IPS-18c (cell line): ENCODE data around the gene UBN1.

Experiments used
- H3K4me3 ChIP-seq: 2 replicates; pipeline ENCODE4 v1.7.0; 2013; ENCODE audit warnings: low read depth, mild to moderate bottlenecking, low read length, moderate library complexity; ENCODE audit not compliant: insufficient read depth
- H3K9me3 ChIP-seq: one replicate; pipeline ENCODE4 v1.6.1; 2013; ENCODE audit warnings: mild to moderate bottlenecking, low read length, moderate library complexity; ENCODE audit not compliant: control insufficient read depth, insufficient read depth

UBN1 gene

GRCh38 chr16:4910828-4911227 is 63.5 kb downstream of the UBN1 start:
- no peak overlapping the region for H3K4me3 ChIP-seq
- no peaks in the 10 kb centered on the region for H3K9me3 ChIP-seq

GRCh38 chr16:4911970-4912386 is 64.7 kb downstream of the UBN1 start:
- Histone ChIP-seq H3K4me3 (no peak overlapping the region), H3K9me3 (no peaks in the 10 kb centered on the region)

DNA sequence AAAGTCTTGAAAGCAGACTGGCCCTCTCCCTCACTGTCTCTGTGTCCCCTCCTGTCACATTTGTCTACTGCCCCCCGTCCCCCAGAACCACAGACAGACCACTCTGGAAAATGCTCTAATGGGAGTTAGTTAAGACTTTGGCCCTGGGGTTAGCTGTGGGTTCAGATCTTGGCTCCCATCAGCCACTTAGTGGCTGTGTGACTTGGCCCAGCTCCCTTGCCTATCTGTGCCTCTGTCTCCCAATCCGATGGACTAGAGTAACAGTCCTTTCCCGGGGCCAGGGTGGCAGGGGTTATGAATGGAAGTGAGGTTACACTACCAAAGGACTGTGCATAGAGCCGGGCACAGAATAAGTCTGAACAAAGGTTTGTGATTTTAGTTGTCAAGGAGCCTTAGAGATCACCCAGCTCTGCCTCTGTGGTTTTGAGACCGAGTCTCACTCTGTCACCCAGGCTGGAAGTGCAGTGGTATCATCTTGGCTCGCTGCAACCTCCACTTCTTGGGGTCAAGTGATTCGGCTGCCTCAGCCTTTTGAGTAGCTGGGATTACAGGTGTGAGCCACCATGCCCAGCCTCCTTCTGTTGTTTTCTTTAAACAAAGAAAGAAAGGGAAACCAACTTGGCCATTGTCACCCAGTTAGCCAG is 66.0 kb downstream of the UBN1 start:
- Histone ChIP-seq H3K4me3 (no peak overlapping the region), H3K9me3 (no peaks in the 10 kb centered on the region)

DNA sequence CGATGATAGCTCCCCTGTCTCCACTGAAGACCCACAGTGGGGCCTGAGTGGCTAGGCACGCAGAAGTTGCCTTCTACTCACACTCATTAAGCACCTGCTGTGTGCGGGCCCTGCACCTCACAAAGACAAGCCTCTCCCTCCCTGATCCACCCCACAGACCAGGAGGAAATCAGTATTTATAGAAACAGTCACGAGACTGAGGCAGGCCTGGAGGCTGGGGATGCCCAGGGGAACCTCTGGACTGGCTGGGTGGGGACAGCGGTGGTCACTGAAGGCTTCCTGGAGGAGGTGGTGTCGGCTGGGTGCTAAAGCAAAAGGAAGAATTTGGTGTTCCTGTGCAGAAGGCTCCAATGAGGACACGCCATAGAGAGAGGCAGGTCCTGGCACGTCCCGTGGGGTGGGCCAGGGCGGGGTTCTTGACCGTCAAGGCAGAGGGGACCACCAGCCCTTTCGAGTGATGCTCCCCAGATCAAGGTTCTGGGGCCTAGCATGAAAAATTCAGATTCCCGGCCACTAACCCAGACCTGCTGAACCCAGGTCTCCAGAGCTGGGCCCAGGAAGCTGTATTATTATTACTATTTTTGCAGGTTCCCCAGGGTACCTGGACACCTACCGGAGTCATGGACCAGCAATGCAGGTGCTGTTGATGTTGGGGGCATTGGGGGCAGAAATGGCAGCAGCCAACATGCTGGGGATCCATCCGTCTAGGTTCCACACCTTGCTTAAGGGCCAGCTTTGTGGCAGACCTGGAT is 66.7 kb downstream of the UBN1 start:
- Histone ChIP-seq H3K9me3 (no peaks in the 10 kb centered on the region), H3K4me3 (no peak overlapping the region)

GRCh38 chr16:4914528-4915225 is 67.4 kb downstream of the UBN1 start:
- H3K4me3 ChIP-seq, result no peak overlapping the region
- no peaks in the 10 kb centered on the region for H3K9me3 ChIP-seq

GRCh38 chr16:4915226-4915761 is 68.0 kb downstream of the UBN1 start:
- no peak overlapping the region for H3K4me3 ChIP-seq

DNA sequence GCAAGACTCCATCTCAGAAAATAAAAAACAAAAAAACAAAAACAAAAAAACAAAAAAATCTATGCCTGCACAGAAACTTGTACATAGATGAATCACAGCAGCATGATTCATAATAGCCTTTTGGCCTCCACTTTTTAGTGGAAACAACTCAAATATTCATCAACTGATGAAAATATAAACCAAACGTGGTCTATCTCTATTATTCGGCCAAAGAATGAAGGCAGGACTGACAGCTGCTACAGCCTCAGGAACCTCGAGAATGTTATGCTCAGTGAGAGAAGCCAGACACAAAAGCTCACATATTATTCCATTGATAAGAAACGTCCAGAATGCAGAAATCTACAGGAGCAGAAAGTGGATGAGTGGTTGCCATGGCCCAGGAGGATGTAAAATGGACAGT is 69.8 kb downstream of the UBN1 start:
- Histone ChIP-seq H3K9me3 (no peaks in the 10 kb centered on the region), H3K4me3 (no peak overlapping the region)

More at GRCh38 chr16:4915226-4915761, 68.0 kb downstream of the UBN1 start:
- no peaks in the 10 kb centered on the region for H3K9me3 ChIP-seq

DNA sequence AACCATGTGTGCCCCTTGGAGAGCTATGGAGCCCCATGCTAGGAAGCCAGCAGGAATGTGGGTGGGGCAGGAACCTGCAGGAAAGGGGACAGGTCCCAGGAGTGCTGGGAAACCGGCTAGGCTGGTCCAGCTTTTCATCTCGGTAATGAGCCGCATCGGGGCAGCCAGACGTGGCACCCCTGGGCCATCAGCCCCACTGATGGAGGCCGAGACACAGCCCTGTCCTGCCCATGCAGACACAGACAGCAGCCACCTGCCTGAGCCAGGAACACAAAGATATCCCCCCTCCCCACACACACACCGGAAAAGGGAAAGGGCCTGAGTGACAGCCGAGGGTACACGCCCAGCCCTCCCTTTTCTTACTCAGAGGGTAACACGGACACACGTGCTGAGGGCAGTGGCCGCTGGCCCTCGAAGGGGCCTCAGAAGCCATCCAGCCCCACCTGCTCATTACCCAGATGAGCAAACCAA is 71.5 kb downstream of the UBN1 start:
- Histone ChIP-seq H3K9me3 (no peaks in the 10 kb centered on the region), H3K4me3 (no peak overlapping the region; the same call in 1 of the 2 replicates)

DNA sequence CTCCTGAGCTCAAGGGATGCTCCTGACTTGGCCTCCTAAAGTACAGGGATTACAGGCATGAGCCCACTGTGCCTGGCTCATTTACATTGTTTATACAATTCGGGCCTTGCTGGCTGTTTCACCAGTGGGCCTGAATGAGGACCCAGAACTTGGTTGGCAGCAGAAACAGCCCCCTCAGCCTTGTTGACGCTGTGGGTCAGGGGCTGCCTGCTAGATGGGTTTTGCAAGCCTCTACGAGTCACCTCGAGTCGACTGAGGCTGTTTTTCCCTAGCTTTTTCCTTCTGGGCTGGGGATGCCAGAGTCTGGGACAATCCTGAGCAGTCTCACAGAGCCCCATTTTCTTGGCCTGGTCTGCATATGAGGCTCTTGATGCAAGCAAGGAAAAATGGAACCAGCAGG is 73.5 kb downstream of the UBN1 start:
- Histone ChIP-seq H3K4me3 (no peak overlapping the region), H3K9me3 (no peaks in the 10 kb centered on the region)

DNA sequence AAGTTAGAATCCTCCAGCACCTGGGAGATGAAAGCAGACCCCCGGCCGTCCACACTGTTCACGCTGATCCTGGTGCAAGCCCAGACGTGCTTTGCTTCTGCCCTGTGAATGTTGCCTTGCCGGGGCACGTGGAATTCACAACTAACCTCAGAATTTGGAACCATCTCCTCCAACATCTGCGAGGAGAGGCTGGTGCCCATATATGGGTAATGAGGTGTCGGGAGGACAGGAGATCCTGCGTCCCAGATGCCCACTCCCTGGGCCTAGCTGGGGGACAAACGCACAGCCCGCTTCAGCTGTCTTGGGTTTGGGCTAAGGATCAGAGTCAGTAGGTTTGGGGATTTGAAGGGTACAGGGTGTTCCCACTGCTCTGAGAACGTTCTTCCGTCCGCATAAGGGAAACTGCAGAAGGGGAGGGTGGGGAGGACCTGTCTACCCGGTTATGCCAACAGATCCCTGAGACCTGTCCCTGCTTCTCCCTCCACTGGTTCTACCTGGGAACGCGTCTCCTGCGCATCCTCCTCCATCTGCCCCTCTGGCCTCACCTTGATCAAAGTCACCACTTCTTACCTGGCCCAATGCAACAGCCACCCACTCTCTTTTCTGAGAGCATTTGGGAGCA is 75.6 kb downstream of the UBN1 start:
- H3K4me3 ChIP-seq, result no peak overlapping the region
- H3K9me3 ChIP-seq, result no peaks in the 10 kb centered on the region

GRCh38 chr16:4923853-4924252 is 76.6 kb downstream of the UBN1 start:
- H3K9me3 ChIP-seq, result no peaks in the 10 kb centered on the region
- no peak overlapping the region for H3K4me3 ChIP-seq

GRCh38 chr16:4924593-4925292 is 77.5 kb downstream of the UBN1 start:
- Histone ChIP-seq H3K9me3 (no peaks in the 10 kb centered on the region), H3K4me3 (no peak overlapping the region)

DNA sequence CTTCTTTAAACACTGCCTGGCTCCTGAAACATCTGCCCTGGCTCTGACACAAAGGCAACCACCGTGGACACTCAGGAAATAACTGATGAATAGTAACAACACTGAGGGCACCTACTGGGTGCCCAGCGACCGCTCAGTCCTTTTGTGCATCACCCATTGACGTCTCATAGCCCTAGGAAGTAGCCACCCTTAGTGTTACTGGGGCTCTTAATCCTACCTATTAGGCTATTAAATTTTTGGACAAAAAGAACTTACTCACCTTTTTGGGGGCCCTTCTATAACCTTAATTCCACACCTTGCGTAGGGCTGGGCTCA is 78.0 kb downstream of the UBN1 start:
- no peak overlapping the region for H3K4me3 ChIP-seq
- H3K9me3 ChIP-seq, result no peaks in the 10 kb centered on the region

DNA sequence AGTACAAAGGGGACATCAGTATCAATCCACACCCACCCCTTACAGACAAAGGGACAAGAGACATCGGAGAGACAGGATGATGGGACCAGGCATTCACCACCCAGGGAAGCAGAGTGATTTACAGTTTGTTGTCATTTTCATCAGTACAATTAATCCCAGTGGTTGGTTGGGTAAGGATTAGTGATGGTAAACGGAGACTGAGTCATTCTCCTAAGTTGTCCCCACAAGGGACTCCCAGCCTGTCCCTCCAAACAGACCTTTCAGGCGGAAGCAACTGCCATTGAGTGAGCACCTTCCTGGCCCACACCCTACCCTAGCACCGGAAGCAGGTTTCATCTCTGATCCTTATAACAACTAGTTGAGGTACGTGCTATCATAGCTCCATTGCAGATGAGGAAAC is 78.5 kb downstream of the UBN1 start:
- Histone ChIP-seq H3K9me3 (no peaks in the 10 kb centered on the region), H3K4me3 (no peak overlapping the region)

GRCh38 chr16:4926928-4927327 is 79.6 kb downstream of the UBN1 start:
- no peaks in the 10 kb centered on the region for H3K9me3 ChIP-seq
- no peak overlapping the region for H3K4me3 ChIP-seq

GRCh38 chr16:4927661-4928060 is 80.4 kb downstream of the UBN1 start:
- Histone ChIP-seq H3K9me3 (no peaks in the 10 kb centered on the region), H3K4me3 (no peak overlapping the region)

DNA sequence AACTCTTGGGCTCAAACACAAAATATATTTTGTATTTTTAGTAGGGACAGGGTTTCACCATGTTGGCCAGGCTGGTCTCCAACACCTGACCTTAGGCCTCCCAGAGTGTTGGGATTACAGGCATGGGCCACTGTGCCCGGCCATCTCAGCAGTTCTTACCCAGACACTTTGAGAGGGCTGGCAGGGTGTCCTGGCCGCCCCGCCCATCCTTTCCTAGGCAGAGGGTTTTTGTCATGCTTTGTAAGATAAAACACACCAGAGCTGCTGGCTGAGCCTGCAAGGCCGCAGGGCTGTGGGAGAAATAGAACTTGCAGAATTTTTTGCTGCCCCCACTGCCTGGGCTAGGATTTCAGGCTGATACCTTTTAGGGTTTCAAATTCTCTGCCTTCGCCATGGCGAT is 80.9 kb downstream of the UBN1 start:
- H3K4me3 ChIP-seq, result no peak overlapping the region

More for the DNA sequence above, 80.9 kb downstream of the UBN1 start:
- no peaks in the 10 kb centered on the region for H3K9me3 ChIP-seq
